Neural cell (in vitro differentiated cells): Measurements from ENCODE around the gene OTOR.

Experiments
- CTCF ChIP-seq: fragments of 450-650 bp; IDR thresholded peaks from 2 replicates; pipeline ENCODE4 v1.5.1; 2014; ENCODE audit warnings: antibody characterized with exemption, mild to moderate bottlenecking, moderate library complexity; ENCODE audit not compliant: poor library complexity, severe bottlenecking
- EP300 ChIP-seq: fragments of 450-650 bp; conservative IDR thresholded peaks from 2 replicates; pipeline ENCODE4 v1.6.1; 2014; ENCODE audit warnings: antibody characterized with exemption, mild to moderate bottlenecking, moderate library complexity; ENCODE audit not compliant: poor library complexity, severe bottlenecking
- EZH2 ChIP-seq: fragments of 200-600, 300-800 bp; shearing (Covaris generic), sonication (generic); IDR thresholded peaks from 2 replicates; pipeline ENCODE4 v1.6.1; 2014; ENCODE audit warnings: antibody characterized with exemption, low read length, borderline replicate concordance, mild to moderate bottlenecking; ENCODE audit not compliant: insufficient read depth, poor library complexity, severe bottlenecking
- MXI1 ChIP-seq: fragments of 450-650 bp; conservative IDR thresholded peaks from 2 replicates; pipeline ENCODE4 v1.6.1; 2014; ENCODE audit warnings: antibody characterized with exemption, mild to moderate bottlenecking; ENCODE audit not compliant: poor library complexity, severe bottlenecking
- POLR2AphosphoS5 ChIP-seq: IDR thresholded peaks from 2 replicates; pipeline ENCODE4 v1.6.1; 2012
- RAD21 ChIP-seq: fragments of 450-650 bp; conservative IDR thresholded peaks from 2 replicates; pipeline ENCODE4 v1.6.1; 2014; ENCODE audit warnings: antibody characterized with exemption, mild to moderate bottlenecking, moderate library complexity
- REST ChIP-seq: IDR thresholded peaks from 2 replicates; pipeline ENCODE4 v1.6.1; 2012; ENCODE audit warnings: borderline replicate concordance
- SMC3 ChIP-seq: fragments of 450-650 bp; conservative IDR thresholded peaks from 2 replicates; pipeline ENCODE4 v1.6.1; 2014; ENCODE audit warnings: antibody characterized with exemption, mild to moderate bottlenecking, moderate library complexity; ENCODE audit not compliant: poor library complexity
- TAF1 ChIP-seq: IDR thresholded peaks from 2 replicates; pipeline ENCODE4 v1.6.1; 2012; ENCODE audit warnings: low read depth

GRCh38 chr20:16714242-16714641, 33.9 kb upstream of the OTOR start:
- TF ChIP-seq MXI1 = no peak
- no peak for TF ChIP-seq CTCF
- TF ChIP-seq POLR2AphosphoS5 = no peak
- no peak for TF ChIP-seq SMC3
- no peak for TF ChIP-seq EP300
- no peak for TF ChIP-seq RAD21
- no peak for TF ChIP-seq EZH2
- TF ChIP-seq REST = no peak
- TF ChIP-seq TAF1 = no peak
